T-helper 2 cell (primary cell): ENCODE results near the gene ZBED5.
A peak's percentile ranks its signal among the peaks of the same experiment; 100 is the strongest.
"Not testable (repeated sequence)": the region's sequence is repeated elsewhere in the genome, so short reads cannot be mapped to it uniquely, and the experiment has no call there.

Experiments
- DNase-seq, 5 experiments: peaks; one replicate each; pipeline versions ENCODE4 v3.0.0 to v3.0.0-alpha.2; 2012 to 2022
- total RNA-seq, 2 donors: gene quantifications; one replicate each; lab custom pipeline; 2026; lab: John Stamatoyannopoulos, UW

The ZBED5 gene
- total RNA-seq: 53.9 to 92.6 reads per million in 2 donors

DNA sequence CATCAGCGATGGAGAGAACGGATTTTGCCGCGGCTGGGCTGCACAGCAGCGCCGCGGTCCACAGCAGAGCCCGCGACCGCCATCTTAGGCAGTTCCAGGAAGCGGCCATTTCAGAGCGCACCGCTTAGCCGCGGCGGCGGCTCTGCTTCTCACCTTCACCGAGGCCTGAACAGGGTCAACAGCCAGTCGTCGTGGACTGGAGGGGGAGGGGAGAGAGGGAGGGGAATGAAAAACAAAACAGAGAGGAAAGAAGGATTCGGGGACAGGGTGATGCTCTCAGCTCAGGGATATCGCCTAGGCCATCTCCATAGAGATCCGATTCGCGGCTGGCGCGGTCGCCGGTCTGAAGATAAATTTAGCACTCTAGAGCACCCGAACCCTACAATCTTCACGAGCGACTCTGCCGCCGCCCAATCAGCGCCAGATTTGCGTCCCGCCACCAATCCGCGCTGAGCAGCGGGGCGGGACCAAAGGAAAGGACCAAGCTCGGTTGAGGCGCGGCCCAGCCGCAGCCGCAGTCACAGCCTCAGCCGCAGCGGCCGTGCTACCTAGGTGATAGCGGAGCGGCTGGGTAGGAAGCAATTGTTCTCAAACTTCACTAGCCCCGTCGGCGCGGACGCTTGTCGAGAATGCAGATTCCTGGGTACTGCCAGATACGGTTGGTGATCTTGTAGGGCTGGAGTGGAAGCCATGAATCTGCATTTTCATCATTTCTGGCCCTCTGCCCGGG, at the start of gene ZBED5:
Gene ZBED5, minus strand, starts transcription at position 345 of the 730 bp plus-strand sequence. CDS start 3,108 bp downstream, outside the sequence.
- DNase-seq: peak; percentile 87 to 99 (median 92)

DNA sequence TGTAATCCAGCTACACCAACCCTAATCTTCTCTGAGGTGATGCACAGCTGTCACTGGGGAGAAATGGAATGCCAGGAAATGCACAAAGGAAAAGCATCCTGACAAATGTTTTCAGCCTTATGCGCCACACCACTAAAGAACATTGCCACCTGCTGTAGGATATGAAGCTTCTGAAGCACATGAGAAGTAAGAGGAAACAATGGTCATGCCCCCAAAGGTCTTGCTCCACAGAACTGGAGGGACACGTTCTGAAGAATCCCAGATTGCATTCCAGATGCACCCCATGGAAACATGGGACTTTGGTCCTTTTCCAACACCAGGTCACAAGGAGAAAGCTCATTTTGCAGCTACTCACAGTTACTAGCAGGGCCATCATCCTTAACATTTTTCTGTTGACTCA, 48.7 kb upstream of the ZBED5 start:
- no peak for DNase-seq

DNA sequence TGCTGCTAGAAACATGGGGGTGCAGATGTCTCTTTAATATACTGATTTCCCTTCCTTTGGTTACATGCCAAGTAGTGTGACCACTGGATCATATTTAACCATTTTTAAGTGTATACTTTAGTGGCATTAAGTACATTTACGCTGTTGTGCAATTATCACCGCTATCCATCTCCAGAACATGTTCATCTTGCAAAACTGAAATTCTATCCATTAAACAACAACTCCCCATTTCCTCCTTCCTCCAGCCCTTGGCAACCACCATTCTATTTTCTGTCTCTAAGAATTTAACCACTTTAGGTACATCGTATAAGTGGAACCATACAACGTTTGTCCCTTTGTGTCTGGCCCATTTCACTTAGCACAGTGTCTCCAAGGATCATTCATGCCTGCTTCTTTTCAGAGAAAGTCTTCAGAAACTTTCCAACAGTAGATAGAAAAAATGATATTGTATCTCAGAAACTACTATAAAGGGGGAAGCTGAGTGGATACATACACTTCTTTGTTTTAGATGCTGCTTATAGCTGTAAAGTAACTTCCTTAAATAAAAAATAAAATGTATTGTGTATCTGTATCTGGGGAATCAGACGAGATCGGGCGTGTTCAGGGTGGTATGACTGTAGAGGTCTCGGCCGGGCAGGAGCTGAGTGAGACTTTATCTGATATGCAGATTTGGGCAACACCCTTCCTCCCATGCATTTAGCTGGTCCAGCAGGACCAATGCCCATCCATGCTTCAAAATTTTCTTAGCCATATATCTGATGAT, 44.6 kb upstream of the ZBED5 start:
- no peak for DNase-seq

DNA sequence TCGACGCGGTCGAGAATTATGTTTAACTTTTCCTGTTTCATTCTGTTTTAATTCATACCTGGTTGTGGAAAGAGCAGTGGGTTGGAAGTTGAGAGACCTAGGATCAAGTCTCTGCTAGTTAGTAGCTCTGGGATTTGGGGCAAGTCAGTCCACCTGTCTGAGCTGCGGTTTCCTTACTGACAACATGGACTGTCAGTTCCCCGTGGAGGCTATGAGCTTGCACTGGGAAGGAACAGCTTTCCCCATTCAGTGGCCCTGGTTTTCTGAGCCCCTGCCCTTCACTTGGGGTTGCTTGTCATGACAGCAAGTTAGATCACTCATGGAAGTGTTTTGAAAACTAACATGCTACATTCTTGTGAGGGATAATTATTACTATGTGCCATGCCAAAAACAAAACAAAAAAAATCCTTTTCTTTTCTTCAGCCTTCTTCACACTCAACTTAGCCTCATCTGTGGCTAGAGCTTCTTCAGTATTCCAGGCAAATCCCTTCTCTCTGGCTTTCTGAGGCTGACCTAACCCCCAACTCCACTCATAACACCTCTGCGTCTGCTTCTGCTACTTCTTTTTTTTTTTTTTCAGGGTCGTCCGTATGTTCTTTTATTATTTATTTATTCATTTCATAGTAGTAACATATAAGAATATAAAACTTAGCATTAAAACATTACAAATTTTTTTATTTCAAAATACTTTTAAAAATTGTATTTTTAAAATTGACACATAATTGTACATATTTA, 43.0 kb upstream of the ZBED5 start:
- DNase-seq: no peak

DNA sequence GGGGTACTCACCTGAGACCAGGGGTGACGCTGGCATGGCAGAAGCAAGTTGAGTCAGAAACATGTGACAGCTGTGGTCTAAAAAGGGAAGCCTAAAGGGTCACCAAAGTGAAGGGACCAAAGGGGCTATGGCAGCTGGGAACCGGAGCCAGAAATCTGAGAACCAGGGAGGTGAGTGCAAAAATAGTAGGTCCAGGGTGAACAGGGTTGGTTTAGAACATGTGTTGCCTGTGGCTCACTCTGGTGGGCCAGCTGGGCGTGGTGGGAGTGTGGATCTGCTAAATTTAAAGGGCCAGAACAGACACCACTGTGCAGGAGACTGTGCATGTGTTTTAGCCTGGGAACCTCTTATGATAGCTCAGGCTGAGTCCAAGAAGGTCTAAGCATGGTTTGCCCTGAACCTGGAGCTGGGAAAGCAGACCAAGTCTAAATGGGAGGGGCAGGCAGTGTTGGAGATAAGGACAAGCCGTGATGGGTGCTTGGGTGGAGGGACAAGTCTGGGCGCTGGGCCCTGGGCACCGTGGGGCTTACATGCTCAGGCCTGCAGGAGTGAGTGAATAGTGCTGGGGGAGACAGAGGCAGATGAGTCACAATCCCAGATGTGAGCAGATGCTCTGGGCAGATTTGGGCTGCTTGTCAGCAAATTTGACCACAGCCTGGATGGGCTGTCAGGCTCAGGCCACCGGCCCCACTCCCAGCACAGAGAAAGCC, 41.4 kb upstream of the ZBED5 start:
- DNase-seq: no peak

DNA sequence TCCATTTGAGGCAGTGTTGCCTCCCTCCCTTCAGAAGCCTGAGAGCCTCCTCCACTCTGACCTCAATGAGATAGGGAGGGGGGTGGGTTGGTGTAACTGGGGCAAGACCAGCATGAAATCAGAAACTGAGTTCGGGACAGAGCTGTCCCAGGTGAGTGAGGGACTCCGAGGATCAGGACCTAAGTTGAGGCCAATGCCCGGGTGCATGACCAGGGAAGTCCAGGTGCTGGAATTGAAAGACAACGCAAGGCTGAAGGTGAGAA, 40.8 kb upstream of the ZBED5 start:
- DNase-seq: no peak

DNA sequence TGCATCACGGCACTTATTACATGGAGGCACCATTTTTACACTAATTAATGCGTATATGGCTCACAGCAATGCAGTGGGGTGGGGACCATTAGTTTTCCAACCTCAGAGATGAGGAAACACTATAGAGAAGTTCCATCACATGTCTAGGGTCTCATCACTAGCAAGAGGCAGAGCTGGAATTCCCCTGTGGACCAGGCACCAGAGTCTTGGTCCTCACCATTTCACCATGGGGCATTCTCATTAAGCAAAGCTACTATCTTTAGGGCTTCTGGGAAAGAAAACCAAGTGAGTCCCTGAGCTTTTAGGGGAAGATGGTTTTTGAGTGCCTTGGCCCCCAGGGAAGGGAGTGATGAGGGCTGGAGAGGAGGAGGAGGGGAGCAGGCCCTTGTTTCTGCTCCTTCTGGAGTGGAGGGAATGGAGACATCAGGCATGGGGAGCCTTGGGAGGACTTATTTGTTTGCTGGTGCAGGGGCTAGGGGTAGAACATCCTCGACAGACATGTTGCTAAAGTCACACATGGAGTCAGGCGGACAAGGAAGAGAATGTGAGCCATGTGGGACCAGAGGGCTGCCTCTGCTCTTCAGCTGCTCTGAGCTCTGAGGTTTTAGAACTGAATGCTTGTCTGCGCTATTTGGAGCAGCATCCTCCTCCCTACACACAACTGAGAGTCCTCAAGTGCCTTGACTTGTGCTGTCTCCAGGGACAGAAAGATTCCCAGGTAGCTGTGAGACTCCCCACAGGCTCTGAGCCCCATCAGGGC, 40.3 kb upstream of the ZBED5 start:
- no peak for DNase-seq

DNA sequence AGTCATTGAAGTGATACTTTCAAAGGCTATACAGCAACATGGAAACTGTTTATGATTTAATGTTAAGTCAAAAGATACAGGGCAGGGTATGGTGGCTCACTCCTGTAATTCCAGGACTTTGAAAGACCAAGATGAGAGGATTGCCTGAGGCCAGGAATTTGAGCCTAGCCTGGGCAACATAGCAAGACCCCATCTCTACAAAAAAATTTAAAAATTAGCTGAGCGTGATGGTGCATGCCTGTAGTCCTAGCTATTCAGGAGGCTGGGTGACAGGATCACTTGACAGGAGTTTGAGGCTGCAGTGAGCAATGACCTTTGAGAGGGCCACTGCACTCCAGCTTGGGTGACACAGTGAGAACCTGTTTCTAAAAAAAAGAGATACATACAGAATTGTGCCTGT, 39.3 kb upstream of the ZBED5 start:
- DNase-seq: no peak

DNA sequence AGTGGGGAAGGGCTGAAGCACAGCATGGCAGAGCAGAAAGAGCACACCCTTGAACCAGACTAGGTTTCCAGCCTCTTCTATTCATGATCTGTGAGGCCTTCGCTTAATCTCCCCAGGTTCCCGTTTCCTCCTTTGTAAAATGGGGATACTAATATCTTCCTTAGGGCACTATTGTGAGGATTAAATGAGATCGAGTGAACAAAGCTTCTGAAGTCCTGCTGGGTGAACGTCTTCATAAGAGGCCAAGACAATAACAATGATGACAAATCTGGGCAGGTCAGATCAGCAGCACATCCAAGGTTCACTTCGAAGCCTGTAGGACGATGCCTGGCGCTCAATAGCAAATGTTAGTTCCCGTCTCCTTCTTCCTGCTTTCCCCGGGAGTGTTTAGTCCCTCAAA, 38.6 kb upstream of the ZBED5 start:
- no peak for DNase-seq

DNA sequence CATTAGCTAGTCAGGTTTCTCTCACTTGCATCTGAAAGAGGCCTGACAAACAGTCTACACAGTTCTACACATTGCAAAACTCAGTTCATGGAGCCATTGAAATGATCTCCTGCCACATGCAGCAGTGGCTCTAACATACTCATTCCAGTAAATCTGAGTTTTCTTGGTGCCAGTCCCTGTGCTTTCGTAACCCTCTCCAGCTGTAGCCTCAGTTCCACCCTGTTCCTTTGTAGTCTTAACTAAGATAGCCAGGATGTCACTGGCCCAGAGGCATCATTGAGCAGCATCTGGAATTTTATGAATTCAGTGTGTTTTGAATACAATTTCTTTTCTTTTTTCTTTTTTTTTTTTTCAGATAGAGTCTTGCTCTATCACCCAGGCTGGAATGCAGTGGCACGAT, 37.4 kb upstream of the ZBED5 start:
- no peak for DNase-seq

DNA sequence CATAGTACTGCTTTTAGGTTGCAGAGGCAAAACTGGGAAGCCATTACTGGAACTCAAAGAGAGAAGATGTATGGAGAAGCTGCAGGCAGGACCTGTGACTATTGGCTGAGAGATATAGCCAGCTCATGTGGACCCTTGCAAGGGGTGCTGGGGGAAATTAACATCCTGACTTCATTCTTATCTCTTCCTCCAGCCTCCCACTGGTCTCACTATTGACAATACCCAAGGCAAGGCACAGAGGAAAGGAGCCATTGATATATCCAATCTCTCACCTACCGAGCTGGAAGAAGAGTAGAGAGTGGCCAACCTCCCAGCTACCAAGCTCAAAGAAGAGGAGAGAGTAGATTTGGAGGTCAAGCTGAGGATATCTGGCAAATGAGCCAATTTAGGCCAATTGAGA, 36.8 kb upstream of the ZBED5 start:
- no peak for DNase-seq

DNA sequence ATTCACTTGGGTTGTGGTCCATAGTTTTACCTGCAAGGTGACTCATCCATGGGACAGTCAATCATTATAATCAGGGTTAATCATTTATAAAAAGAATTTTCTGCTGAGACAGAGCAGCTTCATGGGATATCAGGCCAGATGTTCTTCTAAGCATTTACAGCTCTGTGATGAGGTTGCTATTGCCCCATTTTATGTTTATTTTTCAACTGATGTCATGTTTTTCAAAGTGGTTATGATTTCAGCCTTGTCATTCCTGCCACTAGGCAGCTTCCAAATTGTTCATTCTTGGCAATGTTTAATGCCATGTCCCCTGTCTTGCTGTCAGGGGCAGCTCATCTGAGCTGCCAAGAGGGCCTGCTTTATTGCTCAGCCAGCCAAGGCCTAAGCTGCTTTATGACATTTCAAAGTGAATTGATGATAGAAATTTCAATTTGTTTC, 35.9 kb upstream of the ZBED5 start:
- no peak for DNase-seq

DNA sequence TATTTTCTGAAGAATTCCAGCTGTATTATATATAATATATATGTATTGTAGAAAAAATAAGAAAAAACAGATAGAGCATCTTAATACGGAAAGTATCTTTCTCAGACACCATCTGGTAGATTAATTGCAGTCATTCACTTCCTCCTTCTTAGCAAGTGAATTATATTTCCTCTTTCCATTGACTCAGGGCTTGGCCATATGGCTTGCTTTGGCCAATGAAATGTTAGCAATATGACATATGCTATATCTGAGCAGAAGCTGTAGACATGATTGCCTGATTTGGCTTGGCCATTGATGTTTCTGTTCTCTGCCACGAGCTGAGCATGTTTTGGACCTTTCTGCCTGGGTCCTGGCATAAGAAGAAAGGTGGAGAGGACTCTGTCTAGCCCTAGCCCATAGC, 34.4 kb upstream of the ZBED5 start:
- DNase-seq: no peak

DNA sequence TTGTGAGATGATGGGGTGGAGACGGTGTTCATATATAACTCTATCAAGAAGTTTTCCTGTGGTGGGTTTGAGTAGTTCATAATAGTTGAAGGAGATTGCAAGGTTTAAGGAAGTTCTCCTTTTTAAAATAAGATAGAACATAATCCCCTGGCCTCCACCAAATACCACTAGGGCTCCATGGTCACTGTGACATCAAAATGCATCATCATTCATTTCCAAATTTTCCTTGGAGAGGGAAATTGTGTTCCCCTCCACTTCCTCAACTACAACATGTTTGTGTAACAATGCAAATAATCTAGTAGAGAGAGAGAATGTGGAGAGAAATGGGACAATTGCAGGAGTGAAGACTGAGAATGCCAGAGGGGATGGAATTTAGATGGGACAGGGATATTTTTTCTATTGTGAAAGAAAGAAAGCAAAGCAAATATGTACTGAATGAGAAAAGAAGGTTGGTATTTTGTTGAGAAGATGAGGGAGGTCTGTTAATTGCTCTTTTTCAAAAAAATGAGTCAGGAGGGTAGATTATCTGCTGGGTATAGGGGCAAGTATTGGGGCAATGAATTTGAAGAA, 33.4 kb upstream of the ZBED5 start:
- DNase-seq: no peak

DNA sequence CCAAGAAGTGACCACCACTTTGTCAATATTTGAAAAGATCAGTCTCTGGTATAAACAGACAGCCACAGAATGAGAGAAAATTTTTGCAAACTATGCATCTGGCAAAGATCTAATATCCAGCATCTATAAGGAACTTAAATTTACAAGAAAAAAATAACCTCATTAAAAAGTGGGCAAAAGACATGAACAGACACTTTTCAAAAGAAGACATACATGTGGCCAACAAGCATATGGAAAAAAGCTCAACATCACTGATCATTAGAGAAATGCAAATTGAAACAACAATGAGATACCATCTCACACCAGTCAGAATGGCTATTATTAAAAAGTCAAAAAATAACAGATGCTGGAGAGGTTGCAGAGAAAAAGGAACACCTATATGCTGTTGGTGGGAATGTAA, 32.2 kb upstream of the ZBED5 start:
- not testable (repeated sequence) for DNase-seq

DNA sequence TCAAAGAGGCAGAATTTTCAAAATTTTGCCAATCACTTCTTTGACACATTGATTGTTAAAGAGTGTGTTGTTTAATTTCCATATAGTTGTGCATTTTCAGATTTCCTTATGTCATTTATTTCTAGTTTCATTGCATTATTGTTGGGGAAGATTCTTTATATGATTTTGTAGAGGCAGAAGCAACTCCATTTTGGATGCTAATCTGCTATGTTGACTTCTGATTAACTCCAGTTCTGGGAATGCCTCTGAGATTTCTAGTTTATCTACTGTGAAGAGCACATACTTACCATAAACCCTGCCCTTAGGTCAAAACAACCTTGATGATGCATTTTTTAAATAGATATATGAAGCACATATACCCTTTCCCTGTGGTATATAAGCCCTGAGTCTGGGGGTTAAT, 29.5 kb upstream of the ZBED5 start:
- DNase-seq: no peak

DNA sequence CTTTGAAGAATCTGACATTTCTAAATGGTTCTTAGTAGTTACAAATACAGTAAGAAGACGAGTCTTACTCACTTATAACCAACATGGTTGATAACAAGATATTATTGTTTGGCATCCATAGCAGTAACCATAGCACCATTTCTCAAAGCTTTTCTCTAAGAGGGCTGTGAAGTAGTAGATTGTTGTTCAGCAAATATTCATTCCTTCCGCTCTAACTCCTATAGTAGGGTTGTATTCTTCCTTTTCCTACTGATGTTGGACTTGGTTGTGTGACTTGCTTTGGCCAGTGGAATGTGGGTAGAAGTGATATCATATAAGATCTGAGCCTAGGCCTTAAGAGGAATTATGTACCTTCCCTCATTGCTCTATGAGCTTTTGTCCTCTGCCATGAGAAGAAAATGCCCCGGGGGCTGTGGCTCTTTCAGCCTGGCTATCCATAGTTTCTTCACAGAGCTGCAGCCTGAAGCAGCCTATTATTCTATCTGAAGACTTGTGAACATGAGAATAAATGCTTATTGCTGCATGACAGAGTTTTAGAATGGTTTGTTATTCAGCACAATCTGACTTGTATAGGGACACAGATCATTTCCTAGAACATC, 28.9 kb upstream of the ZBED5 start:
- no peak for DNase-seq

DNA sequence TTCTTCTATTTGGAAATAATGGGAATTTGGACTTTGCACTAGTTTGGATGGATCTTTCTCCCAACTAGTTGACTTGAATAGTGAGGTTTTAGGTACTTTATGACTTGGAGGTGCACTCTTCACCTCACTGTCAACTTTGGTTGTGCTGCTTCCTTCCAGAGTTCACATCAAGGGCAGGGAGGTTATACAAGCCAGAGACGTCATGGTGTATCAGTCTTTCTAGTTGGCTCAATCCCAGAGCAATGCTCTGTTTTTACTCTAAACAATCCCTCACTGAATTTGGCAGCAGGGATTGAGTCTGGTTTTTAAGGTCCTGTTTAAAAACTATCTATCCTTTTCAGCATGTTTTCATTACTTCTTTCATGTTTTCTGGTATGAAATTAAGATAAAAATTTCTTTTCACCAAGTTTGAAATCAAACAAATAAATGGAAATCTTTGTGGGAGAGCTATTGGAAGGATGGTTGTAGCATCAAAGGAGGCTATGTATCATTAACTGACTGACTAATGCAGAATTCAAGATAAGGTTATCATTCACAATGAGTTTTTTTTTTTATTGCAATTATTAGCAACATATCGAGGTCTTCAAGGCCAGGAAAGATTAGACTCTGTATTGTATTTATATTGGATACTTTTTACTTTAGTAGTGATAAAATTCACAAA, 28.0 kb upstream of the ZBED5 start:
- no peak for DNase-seq

DNA sequence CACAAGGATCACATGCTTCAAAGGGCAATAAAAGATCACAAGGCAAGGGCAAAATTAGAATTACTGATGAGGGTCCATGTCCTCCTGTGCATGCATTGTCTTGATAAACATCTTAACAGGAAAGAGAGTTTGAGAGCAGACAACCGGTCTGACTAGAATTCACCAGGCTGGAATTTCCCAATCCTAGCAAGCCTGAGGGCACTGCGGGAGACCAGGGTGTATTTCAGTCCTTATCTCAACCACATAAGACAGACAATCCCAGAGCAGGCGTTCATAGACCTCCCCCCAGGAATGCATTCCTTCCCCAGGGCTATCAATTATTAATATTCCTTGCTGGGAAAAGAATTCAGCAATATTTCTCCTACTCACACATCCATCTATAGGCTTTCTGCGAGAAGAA, 26.4 kb upstream of the ZBED5 start:
- not testable (repeated sequence) for DNase-seq

DNA sequence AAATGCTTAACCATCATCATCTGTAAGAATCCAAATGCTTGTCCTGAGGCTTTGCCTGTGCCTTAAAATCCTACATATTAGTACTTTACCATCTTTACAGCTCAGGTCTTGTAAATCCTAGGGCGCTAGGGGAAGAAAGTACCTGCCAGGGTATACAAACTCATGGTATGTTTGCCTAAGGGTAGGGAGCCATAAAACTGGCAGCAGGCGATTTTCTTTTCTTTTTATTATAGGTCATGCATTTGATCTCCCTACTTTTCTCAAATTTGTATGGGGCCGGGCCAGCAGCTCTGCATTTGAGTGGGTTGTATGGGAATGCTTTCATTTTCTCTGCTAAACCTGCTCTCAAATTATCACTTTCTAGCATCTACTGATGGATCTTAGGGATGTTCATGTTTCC, 24.0 kb upstream of the ZBED5 start:
- no peak for DNase-seq
